Measurements from ENCODE around the gene UBE4B. TPM values are rescaled to one million over a fixed set of nuclear protein-coding genes. Genes with fewer than 3 reads are reported as not detected.
A peak's percentile ranks its signal among the peaks of the same experiment; 100 is the strongest.
"Not testable (repeated sequence)": the region's sequence is repeated elsewhere in the genome, so short reads cannot be mapped to it uniquely, and the experiment has no call there.

UBE4B gene
- total and polyA plus RNA-seq, 8 donors, result 13.0 to 45.3 (median 31.1) TPM

GRCh38 chr1:10212476-10212875 is 179.7 kb downstream of the UBE4B start:
- H3K4me1 ChIP-seq, result peaks cover 13 to 17% (median 14%) of the 10 kb centered on the region in 3 donors
- WGBS, 2 donors, result 92 to 100% methylated on average over 1 of the region's 1 CpG
- H3K27me3 ChIP-seq, result no peaks in the 10 kb centered on the region
- no peak overlapping the region for H3K4me3 ChIP-seq
- TF ChIP-seq CTCF (IDR thresholded peaks at IDR 0.05), result no peak
- ATAC-seq, result no peak
- no peak for FAIRE-seq
- H3K36me3 ChIP-seq, result no peaks in the 10 kb centered on the region
- DNase-seq, result no peak
- peak overlapping the region in 2 of 4 donors; percentile 83 to 90 for H3K27ac ChIP-seq
- no peaks in the 10 kb centered on the region for H3K9me3 ChIP-seq
- intact Hi-C loops (cut with DNase I), result no loop called here

- intact Hi-C loops (cut with DNase I), result no loop called here
- no peak for DNase-seq
- TF ChIP-seq CTCF (IDR thresholded peaks at IDR 0.05), result no peak
- WGBS, 2 donors, result 54 to 66% methylated on average over 3 of the region's 3 CpGs
- H3K4me1 ChIP-seq, result peaks cover 14 to 21% (median 17%) of the 10 kb centered on the region in 3 donors
- ATAC-seq, result no peak
- H3K36me3 ChIP-seq, result no peaks in the 10 kb centered on the region
- H3K9me3 ChIP-seq, result no peaks in the 10 kb centered on the region
- FAIRE-seq, result no peak
- no peaks in the 10 kb centered on the region for H3K27me3 ChIP-seq
- H3K27ac ChIP-seq, result peak overlapping the region in 1 of 4 donors; percentile 22
- H3K4me3 ChIP-seq, result no peak overlapping the region
Measured at GRCh38 chr1:10213186-10213705, 180.5 kb downstream of the UBE4B start.

GRCh38 chr1:10216090-10216749 is 183.5 kb downstream of the UBE4B start:
- Histone ChIP-seq H3K4me3 (no peak overlapping the region), H3K36me3 (no peaks in the 10 kb centered on the region), H3K9me3 (no peaks in the 10 kb centered on the region), H3K27me3 (no peaks in the 10 kb centered on the region), H3K4me1 (peaks cover 13 to 23% (median 14%) of the 10 kb centered on the region in 3 donors), H3K27ac (no peak overlapping the region)
- ATAC-seq (no peak), FAIRE-seq (no peak), DNase-seq (no peak)
- intact Hi-C loops (cut with DNase I), result no loop called here
- 80 to 85% methylated on average over 7 of the region's 7 CpGs for WGBS, 2 donors
- no peak for TF ChIP-seq CTCF (IDR thresholded peaks at IDR 0.05)

- DNase-seq (no peak), ATAC-seq (peak in 3 of 4 donors; percentile 39 to 53 (median 47)), FAIRE-seq (no peak)
- TF ChIP-seq CTCF (IDR thresholded peaks at IDR 0.05), result no peak
- H3K4me3 ChIP-seq, result no peak overlapping the region
- H3K9me3 ChIP-seq, result no peaks in the 10 kb centered on the region
- peak overlapping the region in 1 of 4 donors; percentile 30 for H3K27ac ChIP-seq
- no peaks in the 10 kb centered on the region for H3K36me3 ChIP-seq
- H3K4me1 ChIP-seq, result peaks cover 5 to 18% (median 5%) of the 10 kb centered on the region in 3 donors
- no peaks in the 10 kb centered on the region for H3K27me3 ChIP-seq
- intact Hi-C loops (cut with DNase I), result no loop called here
- WGBS, 2 donors, result 39 to 43% methylated on average over 5 of the region's 5 CpGs
Measured at GRCh38 chr1:10217748-10218441, 185.1 kb downstream of the UBE4B start.

- no peaks in the 10 kb centered on the region for H3K36me3 ChIP-seq
- H3K27ac ChIP-seq, result no peak overlapping the region
- H3K4me3 ChIP-seq, result no peak overlapping the region
- FAIRE-seq (no peak), ATAC-seq (no peak), DNase-seq (no peak)
- no peaks in the 10 kb centered on the region for H3K27me3 ChIP-seq
- no peaks in the 10 kb centered on the region for H3K9me3 ChIP-seq
- intact Hi-C loops (cut with DNase I), result no loop called here
- TF ChIP-seq CTCF (IDR thresholded peaks at IDR 0.05), result no peak
- peaks cover 0 to 18% (median 5%) of the 10 kb centered on the region in 3 donors for H3K4me1 ChIP-seq
Measured at GRCh38 chr1:10220200-10220599, 187.4 kb downstream of the UBE4B start.

GRCh38 chr1:10220657-10221056 is 187.9 kb downstream of the UBE4B start:
- ATAC-seq; H3K27ac ChIP-seq; DNase-seq; FAIRE-seq; H3K9me3 ChIP-seq; H3K36me3 ChIP-seq; H3K27me3 ChIP-seq; H3K4me3 ChIP-seq; intact Hi-C loops (cut with DNase I): not testable (repeated sequence)
- peaks cover 0 to 18% (median 5%) of the 10 kb centered on the region in 3 donors for H3K4me1 ChIP-seq
- WGBS, 2 donors, result 91 to 92% methylated on average over 6 of the region's 6 CpGs
